Left renal pelvis (tissue), 4 donors: ENCODE results near the gene CSGALNACT2. TPM values are rescaled to one million over a fixed set of nuclear protein-coding genes. Genes with fewer than 3 reads are reported as not detected.

Experiments
- DNase-seq, 4 donors: peaks; one replicate each; pipeline ENCODE4 v3.0.0-alpha.2; 2013; ENCODE audit warnings: low read depth in 4 of 4, low spot score in 3 of 4
- polyA plus RNA-seq, 4 donors: library from polyadenylated mRNA; unstranded; fragments of 120-200 nt; gene quantifications; one replicate each; pipeline ENCODE4 v1.2.1, GENCODE V29; 2013; ENCODE audit not compliant: insufficient read length in 4 of 4

CSGALNACT2 gene
- polyA plus RNA-seq, 4 donors: 19.4 to 30.1 (median 22.0) TPM

DNA sequence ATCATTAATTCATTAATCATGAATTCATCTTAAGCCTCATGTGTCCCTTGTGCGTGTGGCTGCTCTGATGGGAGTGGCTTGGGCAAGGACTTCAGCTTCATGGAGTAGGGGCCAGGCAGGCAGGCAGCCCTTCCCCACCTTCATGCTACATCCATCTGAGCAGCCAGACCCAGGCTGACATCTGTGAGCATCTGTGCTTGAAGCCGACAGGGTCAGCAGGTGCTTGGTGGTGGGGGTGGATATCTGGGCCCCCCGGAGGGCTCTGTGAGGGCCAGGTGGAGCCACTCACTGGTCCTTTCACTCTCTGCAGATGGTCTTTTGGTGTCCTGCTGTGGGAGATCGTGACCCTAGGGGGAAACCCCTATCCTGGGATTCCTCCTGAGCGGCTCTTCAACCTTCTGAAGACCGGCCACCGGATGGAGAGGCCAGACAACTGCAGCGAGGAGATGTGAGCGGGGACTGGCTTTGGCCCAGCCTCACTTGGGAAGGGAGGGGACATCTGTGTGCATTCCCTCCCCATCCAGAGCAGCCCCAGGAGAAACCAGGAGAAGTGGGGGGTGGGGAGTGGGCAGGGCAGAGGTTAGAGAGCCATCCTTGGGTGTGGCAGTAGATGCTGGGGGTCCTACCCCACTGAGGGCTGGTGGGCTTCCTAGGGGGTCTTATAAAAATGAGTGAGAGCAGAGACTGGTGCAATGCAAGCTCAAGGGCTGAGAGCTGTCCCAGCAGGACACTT, 14.7 kb upstream of the CSGALNACT2 start:
- DNase-seq: no peak

DNA sequence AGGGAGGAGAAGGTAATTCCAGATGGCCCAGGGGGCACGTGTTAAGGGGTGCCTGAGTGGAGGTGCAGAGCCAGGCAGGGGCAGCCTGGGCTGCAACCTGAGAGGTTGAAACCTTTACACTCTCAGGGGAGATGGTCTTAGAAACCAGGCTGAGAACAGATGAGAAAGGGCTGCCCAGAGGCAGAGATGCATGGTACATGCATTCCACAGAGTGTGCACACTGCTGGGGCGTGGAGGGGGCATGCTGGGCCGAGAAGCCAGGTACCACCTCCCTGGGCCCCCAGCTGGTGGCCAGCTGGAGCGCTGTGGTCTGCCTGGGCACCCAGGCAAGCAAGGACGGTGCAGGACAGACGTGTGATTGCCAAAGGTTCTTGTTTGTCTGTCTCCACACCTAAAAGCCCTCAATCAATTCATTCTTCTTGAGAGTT, 14.1 kb upstream of the CSGALNACT2 start:
- DNase-seq: no peak

- no peak for DNase-seq
These were observed 13.5 kb upstream of the CSGALNACT2 start for GRCh38 chr10:43124574-43125273.

DNA sequence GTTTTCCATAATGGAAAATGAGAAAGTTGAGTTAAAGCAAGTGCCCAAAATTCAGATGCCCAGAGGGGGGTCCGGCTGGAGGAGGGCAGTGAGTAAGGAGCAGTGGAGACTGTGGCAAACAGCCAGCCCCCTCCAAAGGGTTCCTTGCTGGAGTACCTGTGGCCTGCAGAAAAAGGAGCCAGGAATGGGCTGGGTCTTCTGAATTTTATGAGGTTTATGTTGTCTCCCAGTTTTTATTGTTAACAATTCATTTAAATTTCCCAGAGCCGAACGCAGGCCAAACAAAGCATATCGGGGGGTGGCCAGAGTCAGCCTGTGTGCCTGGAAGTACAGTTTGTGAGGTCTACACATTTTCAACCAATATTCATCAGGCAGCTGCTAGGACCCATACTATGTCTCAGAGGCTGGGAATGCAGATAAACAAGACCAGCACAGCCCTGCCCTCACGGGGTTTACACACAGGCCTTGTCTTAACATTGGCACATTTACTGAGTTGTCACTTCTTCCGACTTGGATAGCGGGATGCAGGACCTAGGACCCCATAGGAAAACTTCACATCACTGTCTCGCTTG, 12.9 kb upstream of the CSGALNACT2 start:
- DNase-seq: no peak

GRCh38 chr10:43125881-43126731, 12.1 kb upstream of the CSGALNACT2 start:
- DNase-seq: no peak

- DNase-seq: no peak
These were observed 11.4 kb upstream of the CSGALNACT2 start for GRCh38 chr10:43126759-43127424.

- no peak for DNase-seq
These were observed 10.8 kb upstream of the CSGALNACT2 start for GRCh38 chr10:43127442-43127841.

DNA sequence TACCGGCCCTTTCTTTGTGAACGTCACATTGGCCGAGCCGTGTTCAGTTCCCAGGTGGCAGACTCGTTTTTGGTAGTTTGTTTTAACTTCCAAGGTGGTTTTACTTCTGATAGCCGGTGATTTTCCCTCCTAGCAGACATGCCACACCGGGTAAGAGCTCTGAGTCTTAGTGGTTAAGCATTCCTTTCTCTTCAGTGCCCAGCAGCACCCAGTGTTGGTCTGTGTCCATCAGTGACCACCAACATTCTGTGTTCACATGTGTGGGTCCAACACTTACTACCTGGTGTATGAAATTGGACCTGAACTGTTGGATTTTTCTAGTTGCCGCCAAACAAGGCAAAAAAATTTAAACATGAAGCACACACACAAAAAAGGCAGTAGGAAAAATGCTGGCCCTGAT, 9.9 kb upstream of the CSGALNACT2 start:
- no peak for DNase-seq

GRCh38 chr10:43128958-43129706, 9.1 kb upstream of the CSGALNACT2 start:
- DNase-seq: no peak

DNA sequence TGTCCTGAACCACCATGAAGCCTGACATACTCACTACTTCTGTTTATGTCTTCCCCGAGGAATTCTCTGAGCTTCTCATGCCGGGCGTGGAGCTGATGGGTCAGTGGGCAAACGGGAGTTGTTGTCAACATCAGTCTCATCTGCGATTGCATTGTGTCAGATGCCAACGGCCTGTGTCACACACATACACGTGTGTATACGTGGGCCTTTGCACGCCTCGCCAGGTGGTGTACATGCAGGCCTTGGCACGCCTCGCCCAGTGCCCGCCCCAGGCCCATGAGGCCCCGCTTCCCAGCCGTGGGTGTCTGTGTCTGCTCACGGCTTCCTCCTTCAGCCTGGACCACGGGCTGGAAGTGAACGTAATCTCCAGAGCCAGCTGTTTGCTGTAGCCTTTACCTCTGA, 7.5 kb upstream of the CSGALNACT2 start:
- no peak for DNase-seq

DNA sequence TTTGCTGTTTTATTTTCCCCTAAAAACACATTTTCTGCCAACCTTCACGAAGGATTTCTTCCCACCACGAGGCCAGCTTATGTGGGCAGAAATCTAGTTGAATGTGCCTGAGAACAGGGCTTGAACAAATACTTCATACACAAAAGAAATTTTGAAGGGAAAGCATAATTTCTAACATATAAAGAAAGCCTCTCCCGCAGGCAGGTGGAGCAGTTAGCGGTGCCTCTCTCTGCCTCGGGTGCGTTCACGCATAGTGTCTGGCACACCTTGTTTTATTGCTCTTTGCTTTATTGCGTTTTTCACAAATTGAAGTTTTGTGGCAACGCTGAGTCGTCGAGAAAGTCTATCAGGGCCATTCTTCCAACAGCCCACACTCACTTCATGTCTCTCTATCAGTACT, 7.0 kb upstream of the CSGALNACT2 start:
- DNase-seq: no peak

DNA sequence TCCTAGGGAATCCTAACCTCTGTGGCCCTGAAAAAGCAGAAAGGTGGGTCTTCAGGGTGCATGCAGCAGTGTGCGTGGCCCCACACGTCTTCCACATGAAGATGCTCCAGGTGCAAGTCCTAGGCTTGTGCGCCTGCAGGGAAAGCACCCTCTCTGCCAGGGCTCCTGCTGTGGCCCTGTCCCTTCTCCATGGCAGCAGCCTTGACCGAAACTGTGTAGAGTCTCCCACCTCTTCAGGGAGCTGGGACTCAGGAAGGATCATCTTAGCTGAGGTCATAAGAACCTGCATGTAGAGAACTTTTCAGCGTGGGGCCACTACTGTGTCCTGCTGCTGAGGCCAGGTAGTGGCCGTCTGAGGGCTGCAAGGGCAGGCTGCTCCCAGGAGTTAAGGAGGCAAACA, 6.3 kb upstream of the CSGALNACT2 start:
- no peak for DNase-seq

DNA sequence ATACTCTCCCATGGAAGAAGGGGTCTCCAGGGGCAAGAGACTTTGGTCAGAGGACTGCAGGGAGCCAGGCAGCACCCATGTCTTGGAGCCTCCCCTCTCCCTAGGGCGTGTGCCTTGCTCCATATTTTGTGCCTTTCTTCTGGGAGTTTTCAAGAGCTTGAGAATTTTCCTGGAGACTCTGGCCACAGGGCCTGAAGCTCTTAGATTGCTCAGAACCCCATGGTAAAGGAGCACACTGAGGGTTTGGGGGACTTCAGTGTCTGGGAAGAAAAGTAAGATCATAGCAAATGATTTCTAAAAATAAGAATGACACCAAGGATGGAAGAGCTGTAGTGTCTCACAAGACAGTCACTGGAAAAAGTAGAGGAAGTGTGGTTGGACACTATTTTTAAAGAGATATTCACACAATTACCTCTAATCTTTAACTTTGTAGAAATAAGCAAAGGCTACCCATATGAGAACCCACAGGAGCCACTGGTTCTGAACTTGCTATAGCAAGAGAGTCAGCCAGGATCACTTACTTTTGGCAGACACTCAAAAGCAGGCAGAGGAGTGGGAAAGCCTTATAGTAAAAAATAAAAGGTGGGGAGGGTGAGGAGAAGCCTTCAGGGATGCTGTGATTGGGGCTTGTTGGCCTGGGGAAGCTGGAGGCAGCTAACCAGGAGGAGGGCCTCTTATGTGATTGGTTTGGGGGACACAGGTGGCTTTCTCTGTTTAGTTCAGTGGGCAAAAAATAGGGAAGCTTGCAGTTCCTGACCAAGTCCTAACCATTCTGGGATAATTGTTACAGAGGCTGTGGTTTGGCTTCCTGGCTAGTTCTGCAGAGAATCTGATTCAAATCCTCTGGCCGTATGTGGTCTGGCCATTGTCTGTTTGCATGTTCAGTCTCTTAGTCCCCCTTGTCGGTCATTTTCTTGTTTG, 5.1 kb upstream of the CSGALNACT2 start:
- no peak for DNase-seq

GRCh38 chr10:43134126-43134905, 3.9 kb upstream of the CSGALNACT2 start:
- no peak for DNase-seq

- DNase-seq: no peak
These were observed 3.2 kb upstream of the CSGALNACT2 start for GRCh38 chr10:43135064-43135463.

DNA sequence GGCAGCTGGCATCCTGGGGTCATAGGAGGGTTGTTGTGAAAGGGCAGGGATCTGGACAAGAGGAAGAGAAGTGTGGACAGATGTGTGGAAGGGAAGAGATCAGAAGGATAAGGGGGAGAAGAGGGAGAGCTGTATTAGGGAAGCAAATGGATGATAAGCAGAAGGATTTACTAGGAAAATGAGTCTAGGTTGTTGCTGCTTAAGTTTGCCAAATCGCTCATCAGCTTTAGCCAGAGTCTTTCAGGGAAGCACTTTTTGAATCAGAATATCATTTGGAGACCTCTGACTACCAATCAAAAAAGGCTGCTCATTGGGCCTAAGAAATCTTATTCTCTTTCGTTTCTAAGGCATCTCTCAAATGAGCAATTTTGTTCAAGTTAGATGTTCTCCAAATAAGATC, 2.6 kb upstream of the CSGALNACT2 start:
- no peak for DNase-seq

- no peak for DNase-seq
These were observed 1.8 kb upstream of the CSGALNACT2 start for GRCh38 chr10:43136432-43136831.
